ENCODE data around the gene STARD6.
"Not testable (repeated sequence)": the region's sequence is repeated elsewhere in the genome, so short reads cannot be mapped to it uniquely, and the experiment has no call there.

The STARD6 gene

DNA sequence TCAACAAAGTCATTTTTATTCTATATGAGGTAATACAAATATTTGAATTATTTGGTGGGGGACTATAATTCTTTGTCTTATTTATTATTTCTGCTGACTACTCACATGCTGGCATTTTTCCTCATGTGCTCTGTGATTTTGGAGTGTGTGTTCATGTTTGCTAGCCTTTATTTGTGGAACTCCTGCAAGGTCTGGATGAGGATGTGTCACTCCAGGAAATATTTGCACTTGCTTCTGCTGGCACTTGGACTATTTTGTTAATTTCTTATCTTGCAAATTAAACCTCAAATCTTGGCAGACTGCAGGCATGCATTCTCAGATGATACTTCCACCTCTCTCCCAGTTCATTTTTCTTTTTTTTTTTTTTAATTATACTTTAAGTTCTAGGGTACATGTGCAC is 54.2 kb downstream of the STARD6 start:
- Mint-ChIP-seq H3K27ac (no peak overlapping the region), H3K9me3 (peaks cover 13% of the 10 kb centered on the region), H3K4me3 (no peak overlapping the region), H3K27me3 (no peaks in the 10 kb centered on the region), H3K4me1 (no peaks in the 10 kb centered on the region), H3K36me3 (peaks cover 8% of the 10 kb centered on the region)
- ATAC-seq = no peak

DNA sequence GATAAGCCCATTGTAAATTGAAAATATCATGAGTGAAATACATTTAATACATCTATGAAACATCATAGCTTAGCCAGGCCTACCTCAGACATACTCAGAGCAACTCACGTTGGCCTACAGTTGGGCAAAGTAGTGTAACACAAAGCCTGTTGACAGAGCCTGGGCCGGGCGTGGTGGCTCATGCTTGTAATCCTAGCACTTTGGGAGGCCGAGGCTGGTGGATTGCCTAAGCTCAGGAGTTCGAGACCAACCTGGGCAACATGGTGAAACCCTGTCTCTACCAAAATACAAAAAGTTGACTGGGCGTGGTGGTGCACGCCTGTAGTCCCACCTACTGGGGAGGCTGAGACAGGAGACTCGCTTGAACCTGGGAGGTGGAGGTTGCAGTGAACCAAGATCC is 58.7 kb downstream of the STARD6 start:
- H3K9me3 Mint-ChIP-seq, H3K4me3 Mint-ChIP-seq, ATAC-seq, H3K27me3 Mint-ChIP-seq, H3K4me1 Mint-ChIP-seq, H3K27ac Mint-ChIP-seq: not testable (repeated sequence)
- peaks cover 13% of the 10 kb centered on the region for H3K36me3 Mint-ChIP-seq

- no peaks in the 10 kb centered on the region for H3K4me1 Mint-ChIP-seq
- no peak for ATAC-seq
- H3K36me3 Mint-ChIP-seq = peaks cover 20% of the 10 kb centered on the region
- no peak overlapping the region for H3K4me3 Mint-ChIP-seq
- peaks cover 6% of the 10 kb centered on the region for H3K9me3 Mint-ChIP-seq
- no peak overlapping the region for H3K27ac Mint-ChIP-seq
- no peaks in the 10 kb centered on the region for H3K27me3 Mint-ChIP-seq
Measured at GRCh38 chr18:54296062-54296461, 61.6 kb downstream of the STARD6 start.

GRCh38 chr18:54294274-54294673 is 63.4 kb downstream of the STARD6 start:
- peaks cover under 1% of the 10 kb centered on the region for H3K9me3 Mint-ChIP-seq
- no peaks in the 10 kb centered on the region for H3K4me1 Mint-ChIP-seq
- no peak overlapping the region for H3K27ac Mint-ChIP-seq
- H3K27me3 Mint-ChIP-seq = no peaks in the 10 kb centered on the region
- H3K36me3 Mint-ChIP-seq = peaks cover 28% of the 10 kb centered on the region
- no peak overlapping the region for H3K4me3 Mint-ChIP-seq
- ATAC-seq = no peak

DNA sequence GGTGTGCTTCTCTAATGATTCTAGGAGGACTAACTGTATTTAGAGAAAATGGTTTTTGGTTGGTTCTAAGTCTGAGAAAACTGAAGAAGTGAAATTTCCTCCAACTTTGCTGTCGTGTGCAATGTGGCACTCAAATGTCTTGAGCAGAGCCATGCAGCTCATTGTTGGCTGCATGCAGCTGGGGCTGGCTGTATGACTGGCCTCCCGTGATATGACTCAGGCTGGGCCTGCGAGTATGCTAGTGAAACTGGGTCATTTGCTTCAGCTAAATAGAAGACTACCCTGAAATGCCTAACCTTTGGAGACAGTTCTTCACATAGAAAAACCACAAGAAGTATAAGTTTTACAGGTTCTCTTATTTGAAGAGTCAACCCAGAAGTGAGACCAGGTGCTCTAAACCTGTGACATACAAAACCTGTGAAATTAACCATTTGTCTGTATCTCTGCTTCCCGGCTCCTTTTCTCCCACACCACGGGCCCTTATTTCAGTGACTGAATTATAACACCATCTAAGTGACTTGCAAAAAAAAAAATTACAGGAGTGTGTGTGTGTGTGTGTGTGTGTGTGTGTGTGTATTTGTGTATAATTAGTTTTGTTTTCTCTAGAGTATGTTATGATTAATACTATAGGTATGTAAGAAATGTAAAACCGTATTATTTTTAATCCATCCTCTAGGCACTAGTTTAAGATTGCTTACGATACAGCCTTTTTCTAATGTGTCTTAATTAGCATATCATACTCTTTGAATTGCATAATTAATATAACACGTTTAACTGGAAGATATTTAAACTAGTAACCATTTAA is 72.5 kb downstream of the STARD6 start:
- Mint-ChIP-seq H3K4me3 (no peak overlapping the region), H3K27me3 (no peaks in the 10 kb centered on the region), H3K36me3 (peaks cover 41% of the 10 kb centered on the region), H3K27ac (peak overlapping the region; percentile 80), H3K9me3 (no peaks in the 10 kb centered on the region), H3K4me1 (peaks cover 12% of the 10 kb centered on the region)
- ATAC-seq = peak; percentile 100

DNA sequence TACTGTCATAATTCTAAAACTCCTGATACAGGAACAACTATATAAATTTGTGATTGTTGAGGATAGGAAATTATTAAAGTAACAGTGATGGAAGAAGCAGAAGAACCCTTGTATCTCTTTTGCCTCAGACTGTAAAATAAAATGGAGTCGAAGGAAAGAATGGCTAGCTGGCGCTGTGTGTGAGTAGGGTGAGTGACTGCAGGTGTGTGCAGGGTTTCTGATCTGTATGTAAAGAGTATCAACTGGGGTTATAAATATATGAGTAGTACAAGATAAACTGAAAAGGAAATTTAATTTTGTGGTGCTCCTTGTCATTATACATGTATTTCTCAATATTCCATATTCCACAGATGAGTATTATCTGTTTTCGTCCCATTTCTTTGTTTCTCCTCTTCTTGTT is 73.1 kb downstream of the STARD6 start:
- peaks cover 12% of the 10 kb centered on the region for H3K4me1 Mint-ChIP-seq
- H3K36me3 Mint-ChIP-seq = peaks cover 41% of the 10 kb centered on the region
- H3K4me3 Mint-ChIP-seq = peak overlapping the region; percentile 19
- H3K9me3 Mint-ChIP-seq = no peaks in the 10 kb centered on the region
- no peaks in the 10 kb centered on the region for H3K27me3 Mint-ChIP-seq
- H3K27ac Mint-ChIP-seq = peak overlapping the region; percentile 80
- no peak for ATAC-seq

DNA sequence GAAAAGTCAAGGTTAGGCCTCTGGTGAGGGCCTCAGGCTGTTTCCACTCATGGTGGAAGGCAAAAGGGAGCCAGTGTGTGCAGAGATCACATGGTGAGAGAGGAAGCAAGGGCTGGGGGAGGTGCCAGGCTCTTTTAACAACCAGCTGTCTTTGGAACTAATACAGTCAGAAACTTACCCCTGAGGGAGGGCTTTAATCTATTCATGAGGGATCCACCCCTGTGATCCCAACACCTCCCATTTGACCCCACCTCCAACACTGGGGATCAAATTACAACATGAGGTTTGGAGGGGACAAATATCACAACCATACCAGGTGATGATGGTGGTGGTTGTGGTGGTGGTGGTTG is 77.5 kb downstream of the STARD6 start:
- Mint-ChIP-seq H3K27ac (no peak overlapping the region), H3K4me3 (no peak overlapping the region), H3K27me3 (no peaks in the 10 kb centered on the region), H3K4me1 (peaks cover 11% of the 10 kb centered on the region), H3K36me3 (peaks cover 38% of the 10 kb centered on the region), H3K9me3 (no peaks in the 10 kb centered on the region)
- ATAC-seq = no peak

GRCh38 chr18:54279477-54280219 is 78.0 kb downstream of the STARD6 start:
- H3K9me3 Mint-ChIP-seq = no peaks in the 10 kb centered on the region
- no peak overlapping the region for H3K4me3 Mint-ChIP-seq
- no peak overlapping the region for H3K27ac Mint-ChIP-seq
- H3K36me3 Mint-ChIP-seq = peaks cover 38% of the 10 kb centered on the region
- peaks cover 5% of the 10 kb centered on the region for H3K4me1 Mint-ChIP-seq
- ATAC-seq = no peak
- no peaks in the 10 kb centered on the region for H3K27me3 Mint-ChIP-seq

DNA sequence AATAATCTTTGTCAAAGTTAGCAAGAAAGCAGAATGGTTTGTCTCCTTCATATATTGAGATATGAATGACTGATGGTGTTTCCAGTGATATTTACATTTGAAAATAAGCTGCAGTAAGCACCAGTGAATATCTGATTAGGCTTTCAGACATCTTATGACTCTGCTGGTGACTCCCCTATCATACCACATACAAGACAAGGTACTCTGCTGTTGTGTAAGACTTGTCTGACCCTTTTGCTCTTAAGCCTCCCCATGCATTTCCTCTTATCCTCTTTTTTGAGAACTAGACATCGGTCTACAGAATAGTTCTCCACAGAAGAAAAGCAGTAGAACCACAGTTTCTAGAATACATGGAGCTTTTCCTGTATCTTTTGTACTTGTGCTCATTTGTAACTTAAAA is 79.0 kb downstream of the STARD6 start:
- no peak overlapping the region for H3K4me3 Mint-ChIP-seq
- no peaks in the 10 kb centered on the region for H3K27me3 Mint-ChIP-seq
- no peaks in the 10 kb centered on the region for H3K4me1 Mint-ChIP-seq
- ATAC-seq = no peak
- H3K27ac Mint-ChIP-seq = no peak overlapping the region
- no peaks in the 10 kb centered on the region for H3K9me3 Mint-ChIP-seq
- peaks cover 33% of the 10 kb centered on the region for H3K36me3 Mint-ChIP-seq

DNA sequence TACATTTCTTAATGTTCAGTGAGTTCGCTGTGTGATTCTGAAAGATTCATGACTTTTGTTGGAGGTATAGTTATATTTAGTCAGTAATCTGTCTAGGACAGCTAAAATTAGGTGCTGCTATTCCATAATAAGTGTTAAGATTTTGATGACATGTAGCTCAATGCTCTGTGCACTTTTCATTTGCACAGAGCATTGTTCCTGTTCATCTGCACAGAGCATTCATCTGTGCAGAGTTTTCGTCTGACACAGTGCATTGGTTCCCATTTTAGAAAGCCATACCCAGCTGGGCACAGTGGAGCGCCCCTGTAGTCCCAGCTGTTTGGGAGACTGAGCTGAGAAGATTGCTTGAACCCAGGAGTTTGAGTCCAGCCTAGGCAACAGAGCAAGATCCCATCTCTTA is 79.8 kb downstream of the STARD6 start:
- Mint-ChIP-seq H3K36me3 (peaks cover 33% of the 10 kb centered on the region), H3K9me3 (no peaks in the 10 kb centered on the region), H3K27me3 (no peaks in the 10 kb centered on the region), H3K4me3 (no peak overlapping the region), H3K4me1 (no peaks in the 10 kb centered on the region), H3K27ac (no peak overlapping the region)
- no peak for ATAC-seq
